ENCODE data around the gene RTCA.

Gene RTCA

DNA sequence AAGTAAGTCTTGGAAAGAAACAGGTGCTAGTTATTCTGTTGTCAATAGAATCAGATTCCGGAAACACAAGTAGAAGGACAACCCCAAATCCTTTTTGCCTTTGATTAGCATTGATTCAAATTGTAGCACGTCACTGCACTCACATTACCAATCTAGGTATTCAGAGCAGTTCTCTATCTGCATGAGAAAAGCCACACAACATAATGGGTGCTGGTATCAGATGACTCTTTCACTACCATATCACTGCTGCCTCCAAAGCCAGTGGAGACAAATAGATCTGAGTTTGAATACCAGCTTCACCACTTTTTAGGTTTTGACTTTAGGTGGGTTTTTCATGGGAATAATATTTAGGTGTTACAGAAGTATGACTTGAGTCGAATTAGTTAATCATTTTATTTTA lies 38.9 kb downstream of the RTCA start:
- no peaks in the 10 kb centered on the region for H3K4me1 ChIP-seq (ENCODE audit: control insufficient read depth, insufficient read depth, low read length, unreplicated experiment)
- no peak overlapping the region for H3K27ac ChIP-seq (ENCODE audit: low read depth, low read length)
- no peak overlapping the region for H2AFZ ChIP-seq (ENCODE audit: low read length, unreplicated experiment)
- no peaks in the 10 kb centered on the region for H3K36me3 ChIP-seq (ENCODE audit: insufficient read depth, low read length)
- no peak overlapping the region for H3K4me3 ChIP-seq (ENCODE audit: low read depth, low read length)
- H3K27me3 ChIP-seq (ENCODE audit: insufficient read depth, low read length), result no peaks in the 10 kb centered on the region
- no peaks in the 10 kb centered on the region for H3K79me2 ChIP-seq (ENCODE audit: control insufficient read depth, insufficient read depth, low read length, unreplicated experiment)

- no peaks in the 10 kb centered on the region for H3K27me3 ChIP-seq (ENCODE audit: insufficient read depth, low read length)
- no peaks in the 10 kb centered on the region for H3K4me1 ChIP-seq (ENCODE audit: control insufficient read depth, insufficient read depth, low read length, unreplicated experiment)
- H3K36me3 ChIP-seq (ENCODE audit: insufficient read depth, low read length), result no peaks in the 10 kb centered on the region
- no peak overlapping the region for H2AFZ ChIP-seq (ENCODE audit: low read length, unreplicated experiment)
- no peak overlapping the region for H3K4me3 ChIP-seq (ENCODE audit: low read depth, low read length)
- H3K27ac ChIP-seq (ENCODE audit: low read depth, low read length), result no peak overlapping the region
- H3K79me2 ChIP-seq (ENCODE audit: control insufficient read depth, insufficient read depth, low read length, unreplicated experiment), result no peaks in the 10 kb centered on the region
Measured at GRCh38 chr1:100305954-100306353, 39.9 kb downstream of the RTCA start.

DNA sequence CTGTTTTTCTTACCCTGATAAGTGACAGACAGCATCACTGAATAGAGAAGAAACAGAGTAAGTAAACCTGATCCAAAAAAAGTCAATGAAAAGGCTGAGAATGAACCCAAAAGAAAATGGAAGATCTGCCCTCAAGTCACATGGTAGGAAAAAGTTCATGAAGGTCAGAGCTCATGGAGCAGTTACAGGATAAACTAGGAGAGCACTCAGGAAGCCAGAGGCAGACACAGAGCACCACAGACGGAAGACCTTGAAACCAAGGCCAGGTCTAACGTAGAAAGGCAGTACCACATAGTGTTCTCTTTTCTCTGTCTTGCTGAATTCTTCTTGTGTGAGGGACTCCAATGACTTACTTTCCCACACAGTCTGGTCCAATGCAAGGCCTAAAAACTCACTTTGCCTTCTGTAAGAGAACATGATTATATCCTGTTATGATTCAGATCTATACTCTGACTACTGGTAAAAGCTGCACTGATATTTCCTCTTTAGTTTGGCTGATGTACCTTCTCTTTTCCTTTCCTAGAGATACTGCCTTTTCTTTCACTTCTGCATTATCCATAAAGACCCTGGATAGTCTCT lies 40.8 kb downstream of the RTCA start:
- Histone ChIP-seq H3K27ac (ENCODE audit: low read depth, low read length) (no peak overlapping the region), H3K79me2 (ENCODE audit: control insufficient read depth, insufficient read depth, low read length, unreplicated experiment) (no peaks in the 10 kb centered on the region), H3K4me3 (ENCODE audit: low read depth, low read length) (no peak overlapping the region), H2AFZ (ENCODE audit: low read length, unreplicated experiment) (no peak overlapping the region), H3K36me3 (ENCODE audit: insufficient read depth, low read length) (no peaks in the 10 kb centered on the region), H3K4me1 (ENCODE audit: control insufficient read depth, insufficient read depth, low read length, unreplicated experiment) (no peaks in the 10 kb centered on the region), H3K27me3 (ENCODE audit: insufficient read depth, low read length) (no peaks in the 10 kb centered on the region)

- H3K79me2 ChIP-seq (ENCODE audit: control insufficient read depth, insufficient read depth, low read length, unreplicated experiment), result no peaks in the 10 kb centered on the region
- H3K27ac ChIP-seq (ENCODE audit: low read depth, low read length), result no peak overlapping the region
- H3K36me3 ChIP-seq (ENCODE audit: insufficient read depth, low read length), result no peaks in the 10 kb centered on the region
- H3K4me1 ChIP-seq (ENCODE audit: control insufficient read depth, insufficient read depth, low read length, unreplicated experiment), result no peaks in the 10 kb centered on the region
- H3K27me3 ChIP-seq (ENCODE audit: insufficient read depth, low read length), result no peaks in the 10 kb centered on the region; the same call in 1 of the 2 replicates
- no peak overlapping the region for H2AFZ ChIP-seq (ENCODE audit: low read length, unreplicated experiment)
- no peak overlapping the region for H3K4me3 ChIP-seq (ENCODE audit: low read depth, low read length)
Measured at GRCh38 chr1:100308777-100309176, 42.8 kb downstream of the RTCA start.

- Histone ChIP-seq H3K36me3 (ENCODE audit: insufficient read depth, low read length) (no peaks in the 10 kb centered on the region), H3K79me2 (ENCODE audit: control insufficient read depth, insufficient read depth, low read length, unreplicated experiment) (no peaks in the 10 kb centered on the region), H3K27me3 (ENCODE audit: insufficient read depth, low read length) (peaks cover 6% of the 10 kb centered on the region; the same call in 1 of the 2 replicates), H3K4me1 (ENCODE audit: control insufficient read depth, insufficient read depth, low read length, unreplicated experiment) (no peaks in the 10 kb centered on the region), H2AFZ (ENCODE audit: low read length, unreplicated experiment) (no peak overlapping the region), H3K4me3 (ENCODE audit: low read depth, low read length) (no peak overlapping the region), H3K27ac (ENCODE audit: low read depth, low read length) (no peak overlapping the region)
Measured at GRCh38 chr1:100309863-100310262, 43.8 kb downstream of the RTCA start.

- Histone ChIP-seq H3K27ac (ENCODE audit: low read depth, low read length) (no peak overlapping the region), H3K27me3 (ENCODE audit: insufficient read depth, low read length) (peaks cover 6% of the 10 kb centered on the region; the same call in 1 of the 2 replicates), H3K4me3 (ENCODE audit: low read depth, low read length) (no peak overlapping the region), H3K79me2 (ENCODE audit: control insufficient read depth, insufficient read depth, low read length, unreplicated experiment) (no peaks in the 10 kb centered on the region), H3K4me1 (ENCODE audit: control insufficient read depth, insufficient read depth, low read length, unreplicated experiment) (no peaks in the 10 kb centered on the region), H3K36me3 (ENCODE audit: insufficient read depth, low read length) (no peaks in the 10 kb centered on the region), H2AFZ (ENCODE audit: low read length, unreplicated experiment) (no peak overlapping the region)
Measured at GRCh38 chr1:100313382-100313781, 47.4 kb downstream of the RTCA start.

DNA sequence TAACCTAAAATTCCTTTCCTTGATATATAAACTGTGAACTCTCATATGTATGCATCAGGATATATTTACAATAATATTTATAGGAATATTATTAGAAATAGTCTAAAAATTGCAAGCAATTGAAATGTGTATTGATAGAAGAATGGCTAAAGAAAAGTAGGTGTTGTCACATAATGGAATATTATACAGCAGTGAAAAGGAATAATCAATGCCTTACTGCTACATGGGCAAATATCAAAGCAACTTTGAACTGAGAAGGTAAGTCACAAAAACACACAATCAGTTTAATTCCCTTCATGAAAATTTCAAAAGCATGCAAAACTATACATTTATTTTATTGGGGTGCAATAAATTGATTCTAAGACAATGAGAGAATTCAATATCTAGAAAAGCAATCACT lies 50.6 kb downstream of the RTCA start:
- Histone ChIP-seq H2AFZ (ENCODE audit: low read length, unreplicated experiment) (no peak overlapping the region), H3K4me3 (ENCODE audit: low read depth, low read length) (no peak overlapping the region), H3K27me3 (ENCODE audit: insufficient read depth, low read length) (peaks cover 6% of the 10 kb centered on the region; the same call in 1 of the 2 replicates), H3K4me1 (ENCODE audit: control insufficient read depth, insufficient read depth, low read length, unreplicated experiment) (no peaks in the 10 kb centered on the region), H3K36me3 (ENCODE audit: insufficient read depth, low read length) (no peaks in the 10 kb centered on the region), H3K79me2 (ENCODE audit: control insufficient read depth, insufficient read depth, low read length, unreplicated experiment) (no peaks in the 10 kb centered on the region), H3K27ac (ENCODE audit: low read depth, low read length) (no peak overlapping the region)

DNA sequence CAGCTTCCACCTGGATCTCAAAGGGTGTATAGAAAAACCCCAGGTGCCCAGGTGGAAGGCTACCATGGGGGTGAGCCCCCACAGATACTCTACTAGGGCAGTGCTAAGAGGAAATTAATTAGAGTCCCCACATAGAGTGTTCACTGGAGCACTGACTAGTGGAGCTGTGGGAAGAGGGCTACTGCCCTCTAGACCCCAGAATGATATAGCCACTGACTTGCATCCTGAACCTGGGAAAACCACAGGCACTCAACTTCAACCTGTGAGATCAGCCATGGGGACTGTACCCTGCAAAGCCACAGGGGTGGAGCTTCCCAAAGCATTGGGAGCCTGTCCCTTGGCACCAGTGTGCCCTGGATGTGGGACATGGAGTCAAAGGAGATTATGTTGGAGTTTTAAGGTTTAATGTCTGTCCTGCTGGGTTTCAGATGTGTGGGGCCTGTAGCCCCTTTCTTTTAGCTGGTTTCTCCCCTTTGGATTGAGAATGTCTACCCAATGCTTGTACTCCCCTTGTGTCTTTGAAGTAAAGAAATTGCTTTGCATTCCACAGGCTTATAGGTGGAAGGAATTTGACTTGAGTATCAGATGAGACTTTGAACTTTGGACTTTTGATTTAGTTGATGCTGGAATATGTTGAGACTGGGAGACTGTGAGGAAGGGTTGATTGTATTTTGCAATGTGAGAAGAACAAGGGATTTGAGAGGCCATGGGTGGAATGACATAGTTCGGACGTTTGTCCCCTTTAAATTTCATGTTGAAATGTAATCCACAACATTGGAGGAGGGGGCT lies 54.5 kb downstream of the RTCA start:
- H3K27ac ChIP-seq (ENCODE audit: low read depth, low read length), result no peak overlapping the region
- no peaks in the 10 kb centered on the region for H3K36me3 ChIP-seq (ENCODE audit: insufficient read depth, low read length)
- H2AFZ ChIP-seq (ENCODE audit: low read length, unreplicated experiment), result no peak overlapping the region
- H3K4me3 ChIP-seq (ENCODE audit: low read depth, low read length), result no peak overlapping the region
- H3K4me1 ChIP-seq (ENCODE audit: control insufficient read depth, insufficient read depth, low read length, unreplicated experiment), result peaks cover 12% of the 10 kb centered on the region
- no peaks in the 10 kb centered on the region for H3K27me3 ChIP-seq (ENCODE audit: insufficient read depth, low read length)
- H3K79me2 ChIP-seq (ENCODE audit: control insufficient read depth, insufficient read depth, low read length, unreplicated experiment), result no peaks in the 10 kb centered on the region

- no peak overlapping the region for H2AFZ ChIP-seq (ENCODE audit: low read length, unreplicated experiment)
- H3K27ac ChIP-seq (ENCODE audit: low read depth, low read length), result no peak overlapping the region
- H3K27me3 ChIP-seq (ENCODE audit: insufficient read depth, low read length), result no peaks in the 10 kb centered on the region
- H3K79me2 ChIP-seq (ENCODE audit: control insufficient read depth, insufficient read depth, low read length, unreplicated experiment), result no peaks in the 10 kb centered on the region
- H3K36me3 ChIP-seq (ENCODE audit: insufficient read depth, low read length), result no peaks in the 10 kb centered on the region
- H3K4me1 ChIP-seq (ENCODE audit: control insufficient read depth, insufficient read depth, low read length, unreplicated experiment), result peaks cover 12% of the 10 kb centered on the region
- no peak overlapping the region for H3K4me3 ChIP-seq (ENCODE audit: low read depth, low read length)
Measured at GRCh38 chr1:100321100-100321493, 55.1 kb downstream of the RTCA start.

DNA sequence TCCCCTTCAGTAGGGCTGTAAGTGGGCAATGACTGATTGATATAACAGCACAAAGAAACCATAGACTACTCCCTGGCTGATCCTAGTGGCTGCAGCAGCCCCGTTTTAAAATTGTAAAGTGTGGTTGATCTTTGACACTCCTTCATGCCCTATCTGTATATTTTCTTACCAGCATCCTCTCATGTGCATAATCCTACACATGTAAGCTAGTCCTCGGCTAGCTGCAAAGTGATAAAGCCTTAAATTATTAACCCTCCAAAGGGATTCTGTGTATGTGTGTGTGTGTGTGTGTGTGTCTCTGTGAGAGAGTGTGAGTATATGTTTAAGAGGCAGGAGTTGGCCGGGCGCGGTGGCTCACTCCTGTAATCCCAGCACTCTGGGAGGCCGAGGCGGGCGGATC lies 55.5 kb downstream of the RTCA start:
- Histone ChIP-seq H3K27ac (ENCODE audit: low read depth, low read length) (no peak overlapping the region), H2AFZ (ENCODE audit: low read length, unreplicated experiment) (no peak overlapping the region), H3K36me3 (ENCODE audit: insufficient read depth, low read length) (no peaks in the 10 kb centered on the region)

More for the DNA sequence above, 55.5 kb downstream of the RTCA start:
- no peak overlapping the region for H3K4me3 ChIP-seq (ENCODE audit: low read depth, low read length)
- peaks cover 12% of the 10 kb centered on the region for H3K4me1 ChIP-seq (ENCODE audit: control insufficient read depth, insufficient read depth, low read length, unreplicated experiment)
- H3K79me2 ChIP-seq (ENCODE audit: control insufficient read depth, insufficient read depth, low read length, unreplicated experiment), result no peaks in the 10 kb centered on the region
- no peaks in the 10 kb centered on the region for H3K27me3 ChIP-seq (ENCODE audit: insufficient read depth, low read length)
